ENCODE data around the gene SVOPL.

- TF ChIP-seq YY1 (IDR thresholded peaks at IDR 0.05; ENCODE audit: insufficient read depth, insufficient read length): no peak
- no peak for TF ChIP-seq SUZ12 (IDR thresholded peaks at IDR 0.05; ENCODE audit: extremely low read depth, insufficient read depth, insufficient read length)
Observed at GRCh38 chr7:138608275-138608674, 92.9 kb downstream of the SVOPL start.

Data from NT2/D1 (cell line).